Neural progenitor cell (in vitro differentiated cells): ENCODE results near the gene GRN. TPM values are rescaled to one million over a fixed set of nuclear protein-coding genes. Genes with fewer than 3 reads are reported as not detected.

Source experiments
- DNase-seq: peaks from one replicate; pipeline ENCODE4 v3.0.0-alpha.2; 2016; ENCODE audit warnings: low spot score
- H2AFZ ChIP-seq: fragments of 200-600 bp; sonication (generic); replicated peaks from 2 replicates; pipeline ENCODE4 v1.6.1; 2016; ENCODE audit warnings: antibody characterized with exemption
- H3F3A ChIP-seq: fragments of 200-600 bp; sonication (generic); 2 replicates; pipeline ENCODE4 v1.6.1; 2016; ENCODE audit warnings: antibody characterized with exemption, low read depth
- H3K27ac ChIP-seq: fragments of 200-600 bp; sonication (generic); 2 replicates; pipeline ENCODE4 v1.5.1; 2016; ENCODE audit warnings: mild to moderate bottlenecking
- H3K27me3 ChIP-seq: fragments of 200-600 bp; sonication (generic); 2 replicates; pipeline ENCODE4 v1.6.1; 2016; ENCODE audit warnings: mild to moderate bottlenecking, moderate library complexity
- H3K36me3 ChIP-seq: fragments of 200-600 bp; sonication (generic); 2 replicates; pipeline ENCODE4 v1.5.1; 2016
- H3K4me1 ChIP-seq: fragments of 200-600 bp; sonication (generic); 2 replicates; pipeline ENCODE4 v1.6.1; 2016; ENCODE audit warnings: mixed run types
- H3K4me2 ChIP-seq: fragments of 200-600 bp; sonication (generic); 2 replicates; pipeline ENCODE4 v1.6.1; 2016
- H3K4me3 ChIP-seq: fragments of 200-600 bp; sonication (generic); 2 replicates; pipeline ENCODE4 v1.5.1; 2016
- H3K79me2 ChIP-seq: fragments of 200-600 bp; sonication (generic); 2 replicates; pipeline ENCODE4 v1.6.1; 2016; ENCODE audit warnings: low read depth
- H3K9ac ChIP-seq: fragments of 200-600 bp; sonication (generic); 2 replicates; pipeline ENCODE4 v1.6.1; 2016
- H3K9me3 ChIP-seq: fragments of 200-600 bp; sonication (generic); 2 replicates; pipeline ENCODE4 v1.5.1; 2016; ENCODE audit warnings: low read depth
- H4K20me1 ChIP-seq: fragments of 200-600 bp; sonication (generic); 2 replicates; pipeline ENCODE4 v1.6.1; 2016; ENCODE audit warnings: low read depth
- H3K27ac Mint-ChIP-seq: 3 replicates; pipeline ENCODE4 v1.8.0; 2021; ENCODE audit warnings: mixed read lengths
- H3K27me3 Mint-ChIP-seq: 2 replicates; pipeline ENCODE4 v1.8.0; 2022; ENCODE audit warnings: low read depth, mild to moderate bottlenecking, inconsistent platforms, moderate library complexity, mixed read lengths; ENCODE audit not compliant: insufficient read depth
- H3K36me3 Mint-ChIP-seq: 3 replicates; pipeline ENCODE4 v1.8.0; 2021; ENCODE audit warnings: mixed read lengths
- H3K4me1 Mint-ChIP-seq: 3 replicates; pipeline ENCODE4 v1.8.0; 2021; ENCODE audit warnings: mixed read lengths
- H3K4me3 Mint-ChIP-seq: 3 replicates; pipeline ENCODE4 v1.8.0; 2021; ENCODE audit warnings: mild to moderate bottlenecking, moderate library complexity, mixed read lengths
- H3K9me3 Mint-ChIP-seq: 3 replicates; pipeline ENCODE4 v1.8.0; 2020; ENCODE audit warnings: mixed read lengths
- CTCF ChIP-seq: fragments of 200-600 bp; sonication (generic); IDR thresholded peaks from 2 replicates; pipeline ENCODE4 v1.5.1; 2017; ENCODE audit warnings: antibody characterized with exemption, mild to moderate bottlenecking
- EZH2 ChIP-seq: fragments of 200-600 bp; sonication (generic); IDR thresholded peaks from 2 replicates; pipeline ENCODE4 v1.6.1; 2017; ENCODE audit warnings: antibody characterized with exemption, mild to moderate bottlenecking, moderate library complexity
- EZH2phosphoT487 ChIP-seq: fragments of 200-600 bp; sonication (generic); IDR thresholded peaks from 2 replicates; pipeline ENCODE4 v1.6.1; 2017; ENCODE audit warnings: antibody characterized with exemption
- total RNA-seq: library from RNA; depleted of rRNA; stranded (reverse); fragments of >200 nt; gene quantifications from 2 replicates; pipeline ENCODE4 v1.2.3, GENCODE V29; 2015; ENCODE audit warnings: low replicate concordance

GRN gene
- total RNA-seq, 1 donor from 2014 or later: 28.2 TPM

- DNase-seq: no peak
- Histone ChIP-seq H3K4me1 (peaks cover 6% of the 10 kb centered on the region), H4K20me1 (no peaks in the 10 kb centered on the region), H3K4me2 (no peak overlapping the region), H3K79me2 (no peaks in the 10 kb centered on the region), H3K27me3 (peaks cover 47% of the 10 kb centered on the region), H3K9ac (no peak overlapping the region), H3K4me3 (no peak overlapping the region), H2AFZ (no peak overlapping the region), H3F3A (peaks cover 17% of the 10 kb centered on the region), H3K36me3 (no peaks in the 10 kb centered on the region), H3K9me3 (no peaks in the 10 kb centered on the region), H3K27ac (no peak overlapping the region)
- Mint-ChIP-seq H3K9me3 (peaks cover 3% of the 10 kb centered on the region), H3K36me3 (no peaks in the 10 kb centered on the region), H3K27me3 (peaks cover 16% of the 10 kb centered on the region), H3K4me3 (no peak overlapping the region), H3K4me1 (peaks cover 10% of the 10 kb centered on the region), H3K27ac (no peak overlapping the region)
- TF ChIP-seq CTCF (no peak), EZH2 (no peak), EZH2phosphoT487 (no peak)
Measured at GRCh38 chr17:44383363-44383762, 38.3 kb downstream of the GRN start.

GRCh38 chr17:44383861-44384260 lies 38.8 kb downstream of the GRN start:
- Histone ChIP-seq H3K9ac (no peak overlapping the region), H3K4me3 (no peak overlapping the region), H3K9me3 (no peaks in the 10 kb centered on the region), H3K27ac (no peak overlapping the region), H3F3A (peaks cover 17% of the 10 kb centered on the region), H3K79me2 (no peaks in the 10 kb centered on the region), H3K27me3 (peaks cover 47% of the 10 kb centered on the region), H3K4me1 (peaks cover 6% of the 10 kb centered on the region), H3K4me2 (no peak overlapping the region), H4K20me1 (no peaks in the 10 kb centered on the region), H3K36me3 (no peaks in the 10 kb centered on the region), H2AFZ (no peak overlapping the region)
- H3K9me3 Mint-ChIP-seq: peaks cover 3% of the 10 kb centered on the region
- TF ChIP-seq EZH2: no peak
- no peak for TF ChIP-seq CTCF
- no peak for TF ChIP-seq EZH2phosphoT487
- DNase-seq: no peak
- peaks cover 10% of the 10 kb centered on the region for H3K4me1 Mint-ChIP-seq
- no peak overlapping the region for H3K27ac Mint-ChIP-seq
- H3K4me3 Mint-ChIP-seq: no peak overlapping the region
- no peaks in the 10 kb centered on the region for H3K36me3 Mint-ChIP-seq
- H3K27me3 Mint-ChIP-seq: peaks cover 16% of the 10 kb centered on the region

GRCh38 chr17:44384281-44384822 lies 39.2 kb downstream of the GRN start:
- Mint-ChIP-seq H3K27ac (no peak overlapping the region), H3K9me3 (peaks cover 3% of the 10 kb centered on the region), H3K4me3 (peak overlapping the region; percentile 86), H3K27me3 (peaks cover 16% of the 10 kb centered on the region), H3K4me1 (peaks cover 10% of the 10 kb centered on the region), H3K36me3 (no peaks in the 10 kb centered on the region)
- Histone ChIP-seq H3K4me3 (peak overlapping the region; percentile 50), H3K9me3 (no peaks in the 10 kb centered on the region), H3K79me2 (no peaks in the 10 kb centered on the region), H3F3A (peaks cover 17% of the 10 kb centered on the region), H3K27me3 (peaks cover 47% of the 10 kb centered on the region), H3K4me1 (peaks cover 6% of the 10 kb centered on the region), H4K20me1 (no peaks in the 10 kb centered on the region), H2AFZ (peak overlapping the region; percentile 81), H3K4me2 (peak overlapping the region; percentile 72), H3K36me3 (no peaks in the 10 kb centered on the region), H3K9ac (no peak overlapping the region), H3K27ac (no peak overlapping the region)
- DNase-seq: peak; percentile 62
- no peak for TF ChIP-seq CTCF
- no peak for TF ChIP-seq EZH2
- TF ChIP-seq EZH2phosphoT487: peak; percentile 41
